Spleen (tissue), 11 donors: ENCODE measurements around the gene BAHCC1. TPM values are rescaled to one million over a fixed set of nuclear protein-coding genes. Genes with fewer than 3 reads are reported as not detected.

Source experiments
- DNase-seq: peaks from one replicate; pipeline ENCODE4 v3.0.0-alpha.2; 2020
- H3K27ac ChIP-seq, 8 donors: fragments of 200-600 bp; sonication (generic) in 7 of 8; 1 replicate in 4 of 8; 2 replicates in 4 of 8; pipeline versions ENCODE4 v1.5.0 to v1.8.0; 2016 to 2021; ENCODE audit warnings: inconsistent platforms in 4 of 8, mild to moderate bottlenecking in 4 of 8, moderate library complexity in 1 of 8
- H3K27me3 ChIP-seq, 7 donors: fragments of 200-600 bp; sonication (generic) in 6 of 7; replicated peaks in 1 of 7; 1 replicate in 4 of 7; 2 replicates in 3 of 7; pipeline versions ENCODE4 v1.5.0 to v1.8.0; 2016 to 2021; ENCODE audit warnings: inconsistent platforms in 3 of 7, mild to moderate bottlenecking in 1 of 7
- H3K36me3 ChIP-seq, 6 donors: fragments of 200-600 bp; sonication (generic) in 5 of 6; 1 replicate in 4 of 6; 2 replicates in 2 of 6; pipeline versions ENCODE4 v1.5.0 to v1.8.0; 2016 to 2021; ENCODE audit warnings: inconsistent platforms in 2 of 6
- H3K4me1 ChIP-seq, 6 donors: fragments of 200-600 bp; sonication (generic) in 5 of 6; 1 replicate in 3 of 6; 2 replicates in 3 of 6; pipeline versions ENCODE4 v1.5.0 to v1.8.0; 2016 to 2021; ENCODE audit warnings: inconsistent platforms in 3 of 6
- H3K4me3 ChIP-seq, 8 donors: fragments of 200-600 bp; sonication (generic) in 7 of 8; 1 replicate in 4 of 8; 2 replicates in 4 of 8; pipeline versions ENCODE4 v1.5.0 to v1.8.0; 2016 to 2021; ENCODE audit warnings: inconsistent platforms in 4 of 8, mild to moderate bottlenecking in 4 of 8, moderate library complexity in 2 of 8
- H3K9me3 ChIP-seq, 8 donors: fragments of 200-600 bp; sonication (generic) in 7 of 8; 1 replicate in 4 of 8; 2 replicates in 4 of 8; pipeline versions ENCODE4 v1.5.0 to v1.8.0; 2016 to 2021; ENCODE audit warnings: inconsistent platforms in 4 of 8
- CTCF ChIP-seq, 11 experiments: fragments of 200-600 bp in 7 of 11; fragments of 450-650 bp in 4 of 11; sonication (generic) in 4 of 11; IDR thresholded peaks in 8 of 11; conservative IDR thresholded peaks in 3 of 11; 1 replicate in 7 of 11; 2 replicates in 4 of 11; pipeline versions ENCODE4 v1.4.0 to v1.8.0; 2016 to 2021; ENCODE audit warnings: antibody characterized with exemption in 11 of 11, inconsistent platforms in 4 of 11, mild to moderate bottlenecking in 1 of 11
- POLR2A ChIP-seq, 3 donors: fragments of 450-650 bp; IDR thresholded peaks; one replicate each; pipeline ENCODE4 v1.5.1; 2017; ENCODE audit warnings: antibody characterized with exemption in 3 of 3, mild to moderate bottlenecking in 1 of 3
- POLR2AphosphoS5 ChIP-seq, 3 donors: sonication (generic); formaldehyde crosslinking; IDR thresholded peaks; one replicate each; pipeline ENCODE4 v1.5.1; 2017; ENCODE audit warnings: antibody characterized with exemption in 3 of 3
- WGBS, 5 donors: extraction: QIAGEN DNeasy Blood & Tissue Kit in 3 of 5; methylation state at CpG; one replicate each; pipeline versions ENCODE4 v1.1.5 to v1.1.7; 2013 to 2018; 5-methylcytosine and 5-hydroxymethylcytosine counted together
- intact Hi-C: fragments of 100-400 bp; cut with DNase I; formaldehyde crosslinking; loops from one replicate; pipeline ENCODE4 v1.15.0; 2023; ENCODE audit warnings: low total_unique reads
- polyA plus RNA-seq, 3 donors: library from polyadenylated mRNA; stranded (reverse); fragments of 200-250 nt; gene quantifications; one replicate each; pipeline ENCODE4 v1.2.1, GENCODE V29; 2013
- total RNA-seq, 7 donors: library from RNA; depleted of rRNA in 3 of 7; stranded (reverse); fragments of >200 nt in 3 of 7; fragmentation: NEBNext Ultra II Directional in 4 of 7; extraction: Animal tissue kit (Norgen Biotek cat#: 25700) in 4 of 7; gene quantifications; one replicate each; pipeline versions ENCODE4 v1.1.0 to v1.2.1, GENCODE V29; 2016 to 2021
- donor health status: healthy with polysubstance abuse.
- donor health status: DM: no; HTN: no; CAD: no; lungs with moderate emphysema.
- donor health status: DM: no; HTN: no; CAD: no.
- donor health status: Bipolar disorder and iron deficiency.
- donor health status: healthy.
- donor health status: DM: no; HTN: no; CAD: no.
- donor health status: DM: yes; HTN: yes; CAD: no.

The BAHCC1 gene
- total and polyA plus RNA-seq, 10 donors, result 1.7 to 20.3 (median 12.4) TPM

- DNase-seq, result no peak
- 73 to 83% (median 76%) methylated on average over 21 to 24 of the region's 24 CpGs for WGBS, 5 donors
- no peak overlapping the region for H3K4me3 ChIP-seq
- intact Hi-C loops, result no loop called here
- H3K4me1 ChIP-seq, result peaks cover 0 to 47% (median 29%) of the 10 kb centered on the region in 6 donors
- peaks cover 0 to 45% (median 0%) of the 10 kb centered on the region in 7 donors for H3K27me3 ChIP-seq
- H3K27ac ChIP-seq, result no peak overlapping the region
- TF ChIP-seq POLR2AphosphoS5 (IDR thresholded peaks at IDR 0.05) (no peak), CTCF (IDR thresholded peaks at IDR 0.05 in 8 of 11, conservative IDR thresholded peaks at IDR 0.05 in 3 of 11) (peak in 6 of 11 experiments; percentile 10 to 47 (median 26)), POLR2A (IDR thresholded peaks at IDR 0.05) (no peak)
- peaks cover 0 to 21% (median 0%) of the 10 kb centered on the region in 6 donors for H3K36me3 ChIP-seq
- no peaks in the 10 kb centered on the region for H3K9me3 ChIP-seq
Observed at GRCh38 chr17:81440511-81441244, 45.4 kb downstream of the BAHCC1 start.

GRCh38 chr17:81442791-81443190 is 47.5 kb downstream of the BAHCC1 start:
- 89 to 93% (median 90%) methylated on average over 13 to 17 of the region's 17 CpGs for WGBS, 5 donors
- Histone ChIP-seq H3K36me3 (peaks cover 0 to 31% (median 0%) of the 10 kb centered on the region in 6 donors), H3K27ac (no peak overlapping the region), H3K4me3 (no peak overlapping the region), H3K27me3 (peaks cover 0 to 35% (median 0%) of the 10 kb centered on the region in 7 donors), H3K9me3 (no peaks in the 10 kb centered on the region), H3K4me1 (peaks cover 0 to 29% (median 20%) of the 10 kb centered on the region in 6 donors)
- no peak for TF ChIP-seq CTCF (IDR thresholded peaks at IDR 0.05 in 8 of 11, conservative IDR thresholded peaks at IDR 0.05 in 3 of 11)
- no peak for TF ChIP-seq POLR2A (IDR thresholded peaks at IDR 0.05)
- TF ChIP-seq POLR2AphosphoS5 (IDR thresholded peaks at IDR 0.05), result no peak
- intact Hi-C loops, result no loop called here
- DNase-seq, result no peak

GRCh38 chr17:81443269-81443668 is 48.0 kb downstream of the BAHCC1 start:
- TF ChIP-seq POLR2A (IDR thresholded peaks at IDR 0.05), result no peak
- TF ChIP-seq POLR2AphosphoS5 (IDR thresholded peaks at IDR 0.05), result peak in 2 of 3 donors; percentile 43 to 65
- TF ChIP-seq CTCF (IDR thresholded peaks at IDR 0.05 in 8 of 11, conservative IDR thresholded peaks at IDR 0.05 in 3 of 11), result peak in 1 of 11 experiments; percentile 11
- 55 to 100% (median 84%) methylated on average over 11 to 20 of the region's 20 CpGs for WGBS, 5 donors
- Histone ChIP-seq H3K4me1 (peaks cover 0 to 24% (median 17%) of the 10 kb centered on the region in 6 donors), H3K27ac (no peak overlapping the region), H3K9me3 (no peaks in the 10 kb centered on the region), H3K4me3 (no peak overlapping the region), H3K27me3 (peaks cover 0 to 33% (median 0%) of the 10 kb centered on the region in 7 donors), H3K36me3 (peaks cover 0 to 35% (median 0%) of the 10 kb centered on the region in 6 donors)
- no peak for DNase-seq
- intact Hi-C loops, result no loop called here

GRCh38 chr17:81444610-81445339 is 49.5 kb downstream of the BAHCC1 start:
- no peak for DNase-seq
- H3K27me3 ChIP-seq, result peaks cover 0 to 27% (median 0%) of the 10 kb centered on the region in 7 donors
- H3K4me1 ChIP-seq, result peaks cover 0 to 23% (median 7%) of the 10 kb centered on the region in 6 donors
- peaks cover 0 to 37% (median 0%) of the 10 kb centered on the region in 6 donors for H3K36me3 ChIP-seq
- TF ChIP-seq POLR2A (IDR thresholded peaks at IDR 0.05), result no peak
- no peak for TF ChIP-seq POLR2AphosphoS5 (IDR thresholded peaks at IDR 0.05)
- TF ChIP-seq CTCF (IDR thresholded peaks at IDR 0.05 in 8 of 11, conservative IDR thresholded peaks at IDR 0.05 in 3 of 11), result no peak
- intact Hi-C loops, result no loop called here
- WGBS, 5 donors, result 83 to 93% (median 88%) methylated on average over 23 to 27 of the region's 27 CpGs
- no peak overlapping the region for H3K27ac ChIP-seq
- no peak overlapping the region for H3K4me3 ChIP-seq
- H3K9me3 ChIP-seq, result no peaks in the 10 kb centered on the region
